ENCODE data around the gene PTBP1. TPM values are rescaled to one million over a fixed set of nuclear protein-coding genes. Genes with fewer than 3 reads are reported as not detected.

PTBP1 gene
- total RNA-seq = 154 and 246 TPM in 2 replicates

DNA sequence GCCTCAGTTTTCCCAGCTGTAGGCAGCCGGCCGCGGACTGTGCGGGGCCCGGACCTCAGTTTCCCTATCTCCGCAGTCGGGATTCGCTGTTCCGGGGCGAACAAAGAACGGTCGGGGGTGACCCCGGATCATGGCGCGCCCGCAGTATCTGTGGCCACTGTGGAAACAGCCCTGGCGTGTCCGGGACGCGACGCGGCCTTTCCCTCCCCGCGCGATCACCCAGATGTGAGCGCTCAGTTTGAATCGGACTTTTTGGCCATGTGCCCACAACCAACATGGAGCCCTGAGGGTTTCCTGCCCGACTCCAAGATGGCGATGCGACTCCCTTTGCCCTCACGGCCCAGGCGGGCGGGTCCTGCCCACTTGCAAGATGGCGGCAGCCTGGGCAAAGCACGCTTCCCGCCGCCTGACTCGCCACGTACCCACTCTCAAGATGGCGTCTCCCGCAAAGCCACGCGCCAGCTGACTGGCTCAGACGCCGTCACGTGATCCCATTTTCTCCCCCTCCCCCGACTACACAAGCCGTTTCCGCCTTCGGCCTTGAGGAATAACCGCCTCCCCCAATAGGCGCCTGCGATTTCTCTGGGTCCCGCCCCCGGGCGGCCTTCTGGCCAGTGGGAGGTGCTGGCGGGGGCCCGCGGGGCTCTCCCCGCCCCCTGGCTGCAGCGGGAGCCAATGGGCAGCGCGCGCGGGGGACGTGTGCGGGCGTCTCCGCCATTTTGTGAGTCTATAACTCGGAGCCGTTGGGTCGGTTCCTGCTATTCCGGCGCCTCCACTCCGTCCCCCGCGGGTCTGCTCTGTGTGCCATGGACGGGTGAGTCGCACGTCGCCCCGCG lies at the start of gene PTBP1:
Gene PTBP1 (plus strand): TSS at position 761 of the 836 bp plus-strand sequence. CDS start 46 bp downstream, at position 807.

DNA sequence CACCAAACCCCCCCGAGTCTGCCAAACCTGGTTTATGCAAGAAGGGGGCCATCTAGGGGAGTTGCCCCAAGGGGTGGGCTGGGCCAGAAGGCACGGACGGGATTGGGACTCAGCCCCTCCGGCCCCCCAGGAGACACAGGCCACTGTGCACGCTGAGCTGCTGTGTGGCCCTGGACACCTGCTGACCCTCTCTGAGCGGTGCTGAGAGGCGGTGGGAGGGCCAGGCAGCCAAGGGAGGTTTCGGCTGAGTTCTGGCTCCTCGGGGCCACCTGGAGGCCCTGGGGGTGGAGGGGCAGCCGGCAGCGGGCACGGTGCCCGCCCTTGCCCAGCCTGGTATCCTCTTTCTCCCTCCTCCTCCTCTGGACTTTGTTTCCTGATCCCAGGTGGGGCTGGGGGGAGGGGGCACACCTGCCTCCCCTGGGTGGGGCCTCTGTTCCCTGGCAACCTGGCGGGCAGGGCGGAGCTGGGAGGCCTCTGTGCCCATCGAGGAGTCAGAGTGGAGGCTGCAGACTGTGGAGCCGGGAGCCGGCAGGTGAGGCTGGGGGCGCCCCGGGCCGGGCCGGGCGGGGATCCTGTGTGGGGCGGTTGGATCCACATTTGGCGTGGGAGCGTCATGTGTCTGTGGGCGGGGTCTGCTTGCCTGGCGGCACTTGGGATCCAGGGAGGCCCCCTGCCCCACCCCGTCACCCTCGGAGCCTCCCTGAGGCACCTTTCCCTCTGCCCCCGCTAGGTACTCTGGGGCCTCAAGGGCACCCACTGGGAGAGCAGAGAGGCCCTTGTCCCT lies 46.4 kb upstream of the PTBP1 start, which contains the start of gene MISP:
Gene MISP (plus strand): TSS at position 473 of the 784 bp plus-strand sequence. CDS start 5,835 bp downstream, outside the sequence.

DNA sequence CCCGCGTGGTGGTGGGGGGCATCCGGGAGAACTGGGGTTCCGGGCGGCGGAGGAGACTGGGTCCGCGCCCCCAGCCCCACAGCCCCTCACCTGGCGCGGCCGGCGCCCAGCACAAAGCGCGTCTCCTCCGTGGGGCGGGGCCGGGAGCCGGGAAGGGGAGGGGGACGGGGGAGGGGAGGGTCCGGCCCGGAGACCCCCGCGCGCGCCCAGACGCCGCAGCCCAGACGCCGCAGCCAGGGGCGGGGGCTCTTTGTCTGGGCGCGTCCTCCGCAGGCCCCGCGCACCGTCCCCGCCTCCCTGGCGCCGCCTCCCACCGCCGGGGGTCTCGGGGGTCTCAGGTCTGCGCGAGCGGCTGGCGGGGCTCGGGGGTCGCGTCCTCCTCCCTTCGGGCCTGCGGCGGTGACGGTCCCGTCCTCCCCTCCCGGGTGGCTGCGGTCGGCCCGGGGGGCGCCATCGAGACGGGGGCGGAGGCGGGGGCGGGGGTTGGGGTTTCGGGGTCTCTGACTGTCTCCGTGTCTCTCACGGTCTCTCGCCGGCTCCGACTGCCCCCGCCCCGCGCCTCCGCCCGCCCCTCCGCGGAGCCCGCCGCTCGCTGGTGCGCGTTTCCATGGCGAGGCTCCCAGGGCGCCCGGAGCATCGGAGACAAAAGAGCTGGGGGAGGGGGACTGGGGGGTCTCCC lies 24.7 kb downstream of the PTBP1 start, which contains the start of gene PLPPR3:
Gene PLPPR3 (minus strand): TSS at position 131 of the 679 bp plus-strand sequence. CDS start 396 bp downstream, outside the sequence.

DNA sequence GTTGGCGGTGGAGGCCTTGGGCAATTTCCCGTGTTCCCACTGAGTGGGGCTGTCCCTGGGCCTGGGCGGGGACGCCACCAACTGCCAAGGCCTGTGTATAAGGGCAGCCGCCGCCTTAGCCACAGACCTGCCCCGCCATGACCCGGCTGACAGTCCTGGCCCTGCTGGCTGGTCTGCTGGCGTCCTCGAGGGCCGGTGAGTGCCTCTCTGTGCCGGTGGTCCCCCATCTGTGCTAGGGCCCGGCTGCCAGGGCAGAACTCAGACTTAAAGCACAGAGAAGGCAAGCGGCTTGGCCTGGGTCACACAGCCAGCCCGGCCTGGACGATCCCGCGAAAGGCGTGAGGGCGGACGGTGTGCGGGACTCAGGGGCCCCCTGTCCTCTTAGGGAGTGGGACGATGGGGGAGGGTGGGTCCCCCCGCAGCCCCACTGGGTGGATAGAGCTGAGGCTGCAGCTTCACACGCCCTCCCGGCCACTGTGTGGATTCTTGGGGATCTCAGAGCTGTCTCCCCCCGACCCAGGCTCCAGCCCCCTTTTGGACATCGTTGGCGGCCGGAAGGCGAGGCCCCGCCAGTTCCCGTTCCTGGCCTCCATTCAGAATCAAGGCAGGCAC lies 30.6 kb downstream of the PTBP1 start, which contains the start of gene AZU1:
Gene AZU1 (plus strand): TSS at position 128 of the 612 bp plus-strand sequence. CDS start 10 bp downstream, at position 138.

DNA sequence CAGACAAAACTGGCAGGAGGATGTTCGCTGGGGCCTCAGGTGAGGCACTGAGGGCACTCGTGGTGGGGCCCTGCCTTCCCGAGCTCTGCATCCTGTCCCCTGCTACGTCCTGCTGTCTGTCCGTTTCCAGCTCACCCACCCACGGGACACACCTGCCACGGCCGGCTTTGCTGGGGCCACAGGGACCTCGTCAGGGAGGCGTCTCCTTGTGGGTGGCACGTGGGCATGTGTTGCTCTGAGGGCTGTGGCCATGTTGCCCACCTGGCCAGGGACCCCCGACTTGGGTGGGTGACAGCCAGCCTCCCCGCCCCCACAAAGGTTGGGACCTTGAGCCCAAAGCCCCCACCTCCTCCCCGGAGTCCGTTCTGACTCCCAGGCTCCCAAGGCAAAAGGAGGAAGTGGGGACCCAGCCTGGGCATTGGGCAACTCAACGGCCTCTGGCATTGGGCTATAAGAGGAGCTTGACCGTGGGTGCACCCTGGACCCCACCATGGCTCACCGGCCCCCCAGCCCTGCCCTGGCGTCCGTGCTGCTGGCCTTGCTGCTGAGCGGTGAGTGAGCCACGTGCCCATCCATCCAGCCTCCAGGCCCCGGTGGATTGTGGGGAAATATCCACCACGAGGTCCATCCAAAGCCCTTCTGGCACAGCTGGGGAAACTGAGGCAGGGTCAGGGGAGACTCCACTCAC lies 43.4 kb downstream of the PTBP1 start, which contains the start of gene PRTN3:
Gene PRTN3 (plus strand): TSS at position 481 of the 688 bp plus-strand sequence. CDS start 10 bp downstream, at position 491.

DNA sequence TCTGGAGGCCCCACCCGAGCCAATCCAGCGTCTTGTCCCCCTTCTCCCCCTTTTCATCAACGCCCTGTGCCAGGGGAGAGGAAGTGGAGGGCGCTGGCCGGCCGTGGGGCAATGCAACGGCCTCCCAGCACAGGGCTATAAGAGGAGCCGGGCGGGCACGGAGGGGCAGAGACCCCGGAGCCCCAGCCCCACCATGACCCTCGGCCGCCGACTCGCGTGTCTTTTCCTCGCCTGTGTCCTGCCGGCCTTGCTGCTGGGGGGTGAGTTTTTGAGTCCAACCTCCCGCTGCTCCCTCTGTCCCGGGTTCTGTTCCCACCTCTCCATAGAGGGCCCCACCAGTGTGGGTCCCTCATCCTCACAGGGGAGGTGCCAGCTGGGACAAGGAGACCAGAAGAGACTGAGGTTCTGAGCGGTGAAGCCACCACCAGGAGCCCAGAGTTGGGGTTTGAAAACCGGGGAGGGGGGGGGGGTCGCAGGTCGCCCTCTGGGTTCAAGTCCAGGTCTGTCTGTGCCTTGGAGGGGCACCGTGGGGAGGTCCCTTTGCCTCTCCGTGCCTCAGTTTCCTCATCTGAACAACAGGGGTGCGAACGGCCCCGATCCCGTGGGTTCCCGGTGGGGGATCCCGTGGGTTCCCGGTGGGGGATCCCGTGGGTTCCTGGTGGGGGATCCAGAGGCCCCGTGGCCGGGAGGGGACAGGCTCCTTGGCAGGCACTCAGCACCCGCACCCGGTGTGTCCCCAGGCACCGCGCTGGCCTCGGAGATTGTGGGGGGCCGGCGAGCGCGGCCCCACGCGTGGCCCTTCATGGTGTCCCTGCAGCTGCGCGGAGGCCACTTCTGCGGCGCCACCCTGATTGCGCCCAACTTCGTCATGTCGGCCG lies 55.1 kb downstream of the PTBP1 start, which contains the start of gene ELANE:
Gene ELANE (plus strand): TSS at position 168 of the 878 bp plus-strand sequence. CDS start 26 bp downstream, at position 194.

DNA sequence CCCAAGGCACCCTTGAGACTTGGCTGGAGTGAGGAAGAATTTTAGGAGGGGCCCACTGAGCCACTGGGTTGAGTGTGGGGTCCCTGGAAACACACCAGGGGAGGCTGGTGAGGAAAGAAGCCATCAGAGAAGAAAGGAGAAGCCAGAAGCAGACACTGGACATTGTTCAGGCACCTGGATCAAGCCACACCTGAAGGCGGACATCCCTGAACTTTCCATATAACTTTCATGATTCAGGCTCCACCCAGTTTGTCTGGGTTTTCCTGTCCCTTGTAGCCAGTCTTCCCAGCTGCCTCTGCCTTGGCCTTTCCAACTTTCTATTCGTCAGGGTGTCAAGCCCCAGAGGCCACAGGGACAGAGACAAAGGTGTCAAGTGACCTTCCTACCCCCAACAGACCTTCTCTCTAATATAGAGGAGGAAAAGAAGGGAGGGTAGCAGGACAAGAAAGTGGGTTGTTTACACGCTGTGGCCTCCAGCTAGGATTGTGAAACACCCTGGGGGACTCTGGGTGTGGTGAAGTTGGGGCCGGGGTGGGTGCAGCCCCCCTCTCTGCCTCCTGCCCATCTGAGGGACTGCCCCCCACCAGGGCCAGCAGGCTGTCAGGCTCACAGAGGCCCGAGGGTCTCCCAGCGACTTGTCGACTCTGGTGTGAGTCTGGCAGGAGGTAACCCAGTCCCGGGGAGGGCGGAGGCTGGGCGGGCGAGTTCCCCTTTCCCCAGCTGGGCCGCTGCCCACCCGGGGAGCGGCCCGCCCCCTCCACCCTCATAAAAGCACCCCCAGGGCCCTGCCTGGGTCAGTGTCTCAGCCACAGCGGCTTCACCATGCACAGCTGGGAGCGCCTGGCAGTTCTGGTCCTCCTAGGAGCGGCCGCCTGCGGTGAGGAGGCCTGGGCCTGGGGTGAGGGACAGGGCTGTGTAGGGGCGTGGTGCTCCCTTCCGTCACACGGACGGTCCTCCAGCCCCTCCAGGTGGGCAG lies 61.9 kb downstream of the PTBP1 start, which contains the start of gene CFD:
Gene CFD (plus strand): TSS at position 797 of the 976 bp plus-strand sequence. CDS start 26 bp downstream, at position 823.

Other genes starting within 250 kb of the PTBP1 start
- gene BSG, start 224.9 kb upstream of the PTBP1 start, total RNA-seq = 634 and 675 TPM in 2 replicates
- 0.63 and 0.98 TPM in 2 replicates for gene HCN2, start 207.6 kb upstream of the PTBP1 start, total RNA-seq
- gene POLRMT, start 163.9 kb upstream of the PTBP1 start, total RNA-seq = 35.1 and 38.7 TPM in 2 replicates
- not detected in 2 replicates for gene FGF22, start 157.6 kb upstream of the PTBP1 start, total RNA-seq
- gene RNF126, start 134.2 kb upstream of the PTBP1 start, total RNA-seq = 139 and 142 TPM in 2 replicates
- 207 and 297 TPM in 2 replicates for gene FSTL3, start 121.1 kb upstream of the PTBP1 start, total RNA-seq
- not detected in 2 replicates for gene PRSS57, start 102.0 kb upstream of the PTBP1 start, total RNA-seq
- gene PALM, start 88.5 kb upstream of the PTBP1 start, total RNA-seq = 6.7 TPM in 2 replicates
- gene MISP, start 46.3 kb upstream of the PTBP1 start, total RNA-seq = 73.5 and 106 TPM in 2 replicates
- gene PLPPR3, start 24.5 kb downstream of the PTBP1 start, total RNA-seq = 0.56 TPM in 2 replicates
- not detected in 2 replicates for gene AZU1, start 30.4 kb downstream of the PTBP1 start, total RNA-seq
- gene PRTN3, start 43.5 kb downstream of the PTBP1 start, total RNA-seq = 0.49 TPM in 1 of 2 replicates, not detected in the other
- not detected in 2 replicates for gene ELANE, start 54.9 kb downstream of the PTBP1 start, total RNA-seq
- 3.5 and 6.6 TPM in 2 replicates for gene CFD, start 62.2 kb downstream of the PTBP1 start, total RNA-seq
- gene MED16, start 95.7 kb downstream of the PTBP1 start, total RNA-seq = 47.1 and 48.6 TPM in 2 replicates
- gene RNU6-9, start 96.0 kb downstream of the PTBP1 start, total RNA-seq = not detected in 2 replicates
- 57.1 and 58.6 TPM in 2 replicates for gene R3HDM4, start 115.8 kb downstream of the PTBP1 start, total RNA-seq
- gene KISS1R, start 119.9 kb downstream of the PTBP1 start, total RNA-seq = 0.14 TPM in 1 of 2 replicates, not detected in the other
- gene ARID3A, start 128.6 kb downstream of the PTBP1 start, total RNA-seq = 5.3 and 13.5 TPM in 2 replicates
- 70.8 and 71.6 TPM in 2 replicates for gene WDR18, start 186.9 kb downstream of the PTBP1 start, total RNA-seq
- gene GRIN3B, start 203.0 kb downstream of the PTBP1 start, total RNA-seq = 4.4 and 6.3 TPM in 2 replicates
- 150 and 164 TPM in 2 replicates for gene TMEM259, start 223.7 kb downstream of the PTBP1 start, total RNA-seq
- gene RNU6-2, start 224.1 kb downstream of the PTBP1 start, total RNA-seq = not detected in 2 replicates
- 247 and 249 TPM in 2 replicates for gene CNN2, start 229.2 kb downstream of the PTBP1 start, total RNA-seq
- 14.7 and 21.7 TPM in 2 replicates for gene ABCA7, start 242.7 kb downstream of the PTBP1 start, total RNA-seq